Colon (tissue), 2 donors: Measurements from ENCODE around the gene COX7A2.

Experiments
- FAIRE-seq: peaks from 2 replicates; lab custom pipeline; 2012; peaks lifted over from hg19 to GRCh38; lab: Jason Lieb, UNC
- donor health status: control.
- donor health status: control.

The COX7A2 gene

GRCh38 chr6:75268121-75268987, 24.8 kb upstream of the COX7A2 start:
- no peak for FAIRE-seq

DNA sequence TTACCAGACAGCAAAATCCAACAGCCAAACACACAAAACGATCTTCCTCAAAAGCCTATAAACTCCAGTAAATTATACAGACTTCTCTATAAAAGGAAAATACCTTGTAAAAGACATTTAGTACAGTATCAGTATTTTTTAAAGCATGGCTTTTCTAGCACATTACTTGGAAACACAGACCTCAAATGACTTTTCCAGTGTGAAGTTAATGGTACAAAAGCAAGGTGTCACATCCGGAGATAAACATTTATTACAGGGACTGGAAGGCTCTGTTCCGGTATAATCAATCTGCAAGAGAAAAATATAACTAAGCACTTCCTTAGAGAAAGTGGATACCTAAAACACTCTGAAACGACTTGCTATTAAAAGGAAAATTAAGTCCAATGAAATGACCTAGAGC, 23.9 kb upstream of the COX7A2 start:
- no peak for FAIRE-seq

DNA sequence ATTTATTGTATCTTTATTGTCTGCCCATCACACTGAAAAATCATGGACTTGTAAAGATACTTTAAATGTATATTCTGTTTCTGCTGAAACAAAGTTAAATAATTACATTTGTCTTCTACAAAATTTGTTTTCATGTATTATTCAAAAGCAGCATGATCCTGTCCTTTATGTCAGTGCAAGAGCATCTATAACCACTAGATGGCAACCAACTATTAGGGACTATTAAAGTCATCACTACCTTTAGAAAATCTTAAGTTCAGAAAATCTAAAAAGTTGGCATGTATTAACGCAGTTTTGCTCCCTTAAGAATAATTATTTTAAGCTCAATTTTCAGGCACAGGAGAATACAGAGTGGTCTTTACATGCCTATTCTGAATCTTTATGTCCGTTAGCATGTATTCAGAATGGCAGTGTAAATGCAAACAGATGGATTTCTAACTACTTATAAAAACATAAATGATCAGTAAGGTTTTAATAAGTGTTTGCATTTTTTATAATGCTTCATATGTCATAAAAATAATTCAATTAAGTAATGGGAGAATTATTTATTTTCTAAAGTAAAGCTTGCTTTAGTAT, 23.2 kb upstream of the COX7A2 start:
- peak; percentile 79 for FAIRE-seq

- no peak for FAIRE-seq
Observed at GRCh38 chr6:75263401-75263750, 19.8 kb upstream of the COX7A2 start.

DNA sequence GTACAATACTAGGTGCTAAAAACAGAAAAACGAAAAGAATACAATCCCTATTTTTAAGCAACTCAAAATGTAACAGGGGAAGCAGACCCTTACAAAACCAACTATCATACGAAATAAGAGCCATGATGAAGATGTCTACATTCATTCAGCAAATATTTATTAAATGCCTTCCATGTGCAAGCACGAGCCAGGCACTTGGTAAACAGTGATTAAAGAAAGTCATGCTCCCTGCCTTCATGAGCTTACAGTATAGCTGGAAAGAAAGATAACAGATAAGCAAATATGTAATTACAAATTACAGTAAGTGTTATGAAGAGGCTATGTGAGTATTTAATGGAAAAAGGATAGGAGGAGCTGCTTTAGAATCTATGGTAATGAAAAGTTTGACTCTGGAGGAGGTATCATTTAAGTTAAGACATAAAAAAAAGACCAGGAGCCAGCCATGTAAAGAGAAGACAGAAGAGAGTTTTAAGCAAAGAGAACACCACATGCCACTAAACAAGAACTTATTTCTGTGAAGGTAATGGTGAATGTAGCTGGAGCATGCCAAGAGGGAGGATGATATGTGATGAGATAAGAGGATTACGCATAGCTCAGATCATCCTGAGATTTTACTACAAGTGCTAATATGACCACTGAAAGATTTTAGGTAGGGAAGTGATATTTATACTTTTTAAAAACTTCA, 19.3 kb upstream of the COX7A2 start:
- no peak for FAIRE-seq

DNA sequence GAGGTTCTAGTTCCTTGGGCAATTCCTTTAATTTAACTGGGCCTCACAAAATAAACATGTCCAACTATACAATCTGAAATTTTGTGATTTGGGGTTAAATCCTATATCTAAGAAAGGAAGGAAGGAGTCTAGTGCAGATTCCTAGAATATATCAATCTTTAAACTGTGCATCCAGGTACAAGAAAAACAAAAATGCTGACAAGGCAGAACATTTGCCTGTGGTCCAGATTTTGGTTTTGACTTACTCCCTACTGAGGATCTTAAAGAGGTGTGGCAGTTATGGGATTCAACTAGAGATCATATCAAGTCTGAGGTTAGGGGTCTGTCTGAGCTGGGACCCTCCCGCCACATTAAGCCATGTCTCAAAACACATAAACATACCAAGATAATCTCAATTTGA, 17.7 kb upstream of the COX7A2 start:
- no peak for FAIRE-seq

DNA sequence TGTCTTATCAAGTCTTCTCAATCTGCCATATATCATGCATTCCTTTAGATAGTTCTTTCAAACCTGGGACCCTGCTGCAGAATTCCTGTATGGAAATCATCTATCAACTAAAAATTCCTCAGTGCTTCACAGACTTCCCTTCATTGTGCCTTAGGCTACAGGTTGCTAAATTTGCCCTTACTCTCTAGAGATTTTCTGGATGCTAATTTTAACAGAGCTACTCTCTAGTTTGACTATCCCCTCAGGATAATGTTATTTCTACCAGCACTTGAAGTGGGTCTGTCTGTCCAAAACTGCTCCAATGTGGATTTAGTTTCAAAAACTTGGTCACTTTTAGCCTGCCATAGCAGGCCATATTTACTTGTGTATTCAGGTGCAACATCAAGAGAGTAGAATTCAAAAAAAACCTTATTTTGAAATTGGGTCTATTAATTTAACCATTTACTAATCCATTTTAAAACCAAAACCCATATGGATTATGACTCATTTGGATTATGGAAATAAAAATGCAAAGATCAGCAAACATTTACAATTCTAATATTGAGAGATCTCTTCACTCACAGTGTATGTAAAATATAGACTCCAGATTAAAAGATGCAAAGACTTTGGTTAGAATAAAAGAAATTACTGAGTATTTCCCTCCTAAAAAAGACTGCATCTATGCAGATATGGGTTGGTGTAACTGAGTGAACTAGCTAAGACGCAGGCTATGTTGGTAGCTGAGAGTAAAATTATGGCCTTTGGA, 13.9 kb upstream of the COX7A2 start:
- peak; percentile 38 for FAIRE-seq

- FAIRE-seq: no peak
Observed at GRCh38 chr6:75250552-75250951, 7.0 kb upstream of the COX7A2 start.

DNA sequence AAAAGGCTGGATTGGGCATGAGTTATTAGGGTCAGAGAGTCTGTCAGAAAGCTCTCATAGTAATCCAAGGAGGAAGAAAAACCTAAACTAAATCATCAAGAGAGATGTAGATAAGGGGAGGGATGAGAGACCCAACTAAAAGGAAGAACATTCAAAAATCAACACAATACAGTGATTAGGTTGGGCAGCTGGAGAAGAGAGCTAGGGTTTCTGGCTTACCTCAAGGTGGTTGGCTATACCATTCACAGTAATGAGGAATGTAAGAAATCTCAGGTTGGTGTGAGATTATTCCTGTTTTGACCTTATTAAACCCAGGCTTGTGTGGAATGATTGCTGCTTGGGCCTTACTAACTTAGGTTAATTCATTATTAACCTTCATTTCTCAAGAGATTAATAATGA, 6.2 kb upstream of the COX7A2 start:
- FAIRE-seq: no peak

GRCh38 chr6:75246386-75246785, 2.8 kb upstream of the COX7A2 start:
- no peak for FAIRE-seq

- no peak for FAIRE-seq
Observed at GRCh38 chr6:75244063-75244584, 523 bp upstream of the COX7A2 start.

- no peak for FAIRE-seq
Observed at GRCh38 chr6:75236630-75237029, 7.0 kb downstream of the COX7A2 start.

- FAIRE-seq: no peak
Observed at GRCh38 chr6:75235271-75235670, 8.3 kb downstream of the COX7A2 start.

DNA sequence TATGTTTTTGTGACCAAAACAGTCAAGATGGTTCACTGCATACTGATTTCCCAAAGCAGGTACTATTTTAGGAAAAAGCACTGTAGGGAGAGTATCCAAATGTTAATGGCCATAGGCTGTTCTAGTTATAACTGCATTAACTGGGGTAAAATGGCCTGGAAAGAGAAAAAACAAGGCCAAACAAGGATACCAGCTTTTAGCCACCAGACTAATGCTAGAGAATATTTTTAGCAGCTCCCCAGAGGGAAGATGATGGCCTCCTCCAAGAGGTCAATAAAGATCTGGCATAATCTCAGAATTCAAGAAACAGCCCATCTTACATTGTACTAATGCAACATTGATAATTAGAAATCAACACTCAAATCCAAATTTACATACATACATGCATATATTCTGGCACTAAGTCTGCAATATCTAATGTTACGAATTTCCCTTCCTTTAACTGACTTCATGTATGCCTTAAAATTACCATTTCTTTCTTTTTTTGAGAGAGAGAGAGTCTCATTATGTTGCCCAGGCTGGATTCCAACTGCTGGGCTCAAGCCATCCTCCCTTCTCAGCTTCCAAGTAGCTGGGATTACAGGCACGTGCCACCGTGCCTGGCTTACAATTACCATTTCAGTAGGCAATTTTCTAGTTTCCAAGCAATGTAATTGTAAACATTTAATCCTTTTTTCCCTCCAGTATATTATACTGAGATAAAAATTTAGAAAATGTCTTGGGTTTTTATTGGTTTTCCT, 9.3 kb downstream of the COX7A2 start:
- FAIRE-seq: no peak

DNA sequence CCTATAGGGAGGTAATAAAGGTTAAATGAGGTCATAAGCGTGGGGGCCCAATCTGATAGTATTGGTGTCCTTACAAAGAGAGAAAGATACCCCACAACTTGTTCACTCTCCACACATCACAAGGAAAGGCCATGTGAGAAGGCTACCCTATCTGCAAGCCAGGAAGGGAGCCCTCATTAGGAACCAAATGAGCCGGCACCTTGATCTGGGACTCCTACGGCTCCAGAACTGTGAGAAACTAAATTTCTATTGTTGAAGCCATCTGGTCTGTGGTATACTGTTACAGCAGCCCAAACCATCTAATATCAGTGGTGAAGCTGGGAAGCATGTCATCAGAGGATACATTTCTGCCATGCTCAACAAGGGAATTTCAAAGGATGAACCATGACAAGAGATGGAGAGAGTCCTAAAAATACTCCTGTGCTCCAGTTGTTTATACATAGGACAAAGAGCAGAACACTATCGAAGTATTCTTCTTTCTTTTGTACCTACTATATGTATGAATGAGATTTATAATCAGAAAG, 10.4 kb downstream of the COX7A2 start:
- FAIRE-seq: no peak

DNA sequence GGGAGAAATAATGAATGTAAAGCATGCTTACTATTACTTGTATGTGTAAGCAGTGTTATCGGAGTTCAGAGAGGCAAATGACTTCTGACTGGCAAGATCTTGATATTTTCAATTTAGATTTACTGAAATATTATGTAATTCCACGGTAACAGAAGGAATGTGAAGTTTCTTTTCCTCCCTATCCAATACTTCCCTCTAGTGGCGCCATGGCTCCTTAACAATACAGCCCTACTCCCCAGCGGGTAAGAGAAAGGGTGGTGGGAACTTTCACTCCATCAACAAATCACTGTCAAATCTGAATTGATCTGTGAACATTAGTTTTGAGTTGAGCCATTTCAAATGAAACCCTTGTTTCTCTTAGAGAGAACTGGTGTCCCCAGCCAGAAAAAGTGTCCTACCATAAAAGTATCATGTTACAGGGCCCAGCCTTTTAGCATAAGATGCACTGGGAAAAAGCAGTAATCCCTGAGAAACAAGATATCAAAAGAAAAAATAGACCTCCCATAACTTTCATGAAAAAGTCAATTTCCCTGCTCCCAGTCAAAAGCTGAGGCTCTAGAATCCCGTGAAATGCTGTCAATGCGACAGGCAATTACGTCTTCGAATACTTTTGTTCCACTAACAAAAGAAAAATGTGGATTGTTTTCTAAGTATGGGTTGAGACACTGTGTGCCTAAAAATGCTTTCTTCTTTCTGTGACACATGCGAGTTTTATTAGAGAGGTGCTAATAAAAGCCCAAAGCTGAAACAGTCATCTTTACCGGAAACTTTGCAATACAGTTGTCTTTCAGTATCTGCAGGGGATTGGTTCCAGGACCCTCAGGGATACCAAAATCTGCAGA, 12.9 kb downstream of the COX7A2 start:
- FAIRE-seq: no peak

GRCh38 chr6:75224303-75224926, 19.2 kb downstream of the COX7A2 start:
- no peak for FAIRE-seq

DNA sequence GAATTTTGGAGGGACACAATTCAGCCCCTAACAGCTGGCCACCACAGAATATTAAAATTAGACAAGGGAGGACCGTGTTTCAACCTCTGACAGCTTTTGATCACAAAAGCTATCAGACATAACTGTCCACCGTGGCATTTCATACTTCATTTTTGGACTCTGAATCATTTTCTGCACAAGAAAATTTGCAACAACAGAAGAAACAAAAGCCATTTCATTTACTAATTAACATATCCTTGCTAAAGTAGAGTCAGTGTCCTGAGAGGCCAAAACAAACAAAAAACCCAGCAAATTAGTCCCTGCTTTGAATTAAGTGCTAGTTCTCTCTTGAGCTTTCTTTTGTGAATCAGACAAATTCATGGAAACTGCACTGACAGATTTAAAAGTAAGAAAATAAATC, 20.2 kb downstream of the COX7A2 start:
- no peak for FAIRE-seq

DNA sequence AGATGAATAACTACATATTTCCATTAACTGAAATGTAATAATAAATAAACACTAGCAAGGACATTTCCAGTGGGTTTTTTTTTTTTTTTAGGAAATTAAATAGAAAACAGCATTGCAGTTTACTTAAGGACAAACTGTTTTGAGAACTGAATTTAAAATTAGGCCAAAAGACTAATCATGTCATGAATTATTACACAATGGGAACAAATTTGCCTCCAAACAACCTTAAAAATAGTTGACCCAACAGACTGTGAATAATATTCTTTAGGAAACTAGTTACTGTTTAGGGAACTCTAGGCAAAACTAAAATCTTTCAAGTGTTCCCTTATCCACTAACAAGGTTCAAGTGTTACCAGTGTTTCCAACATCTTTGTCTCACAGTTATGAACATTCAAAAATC, 21.3 kb downstream of the COX7A2 start:
- no peak for FAIRE-seq

GRCh38 chr6:75221116-75221515, 22.5 kb downstream of the COX7A2 start:
- no peak for FAIRE-seq
